ENCODE results near the gene CCDC191.

CCDC191 gene

GRCh38 chr3:114056130-114057010, at the start of gene CCDC191, which contains the start of gene QTRT2:
Gene CCDC191 (minus strand): TSS chr3:114056526. CDS start chr3:114056466, 60 bp downstream.
Gene QTRT2 (plus strand): TSS chr3:114056737. CDS start chr3:114065258, 8,521 bp downstream.
- peak; percentile 98 for DNase-seq (ENCODE audit: low read depth in 2 of 2)

- no peak for DNase-seq (ENCODE audit: low read depth in 2 of 2)
Observed at GRCh38 chr3:114104414-114104813, 48.1 kb upstream of the CCDC191 start.

GRCh38 chr3:114103858-114104257, 47.5 kb upstream of the CCDC191 start:
- DNase-seq (ENCODE audit: low read depth in 2 of 2): no peak

DNA sequence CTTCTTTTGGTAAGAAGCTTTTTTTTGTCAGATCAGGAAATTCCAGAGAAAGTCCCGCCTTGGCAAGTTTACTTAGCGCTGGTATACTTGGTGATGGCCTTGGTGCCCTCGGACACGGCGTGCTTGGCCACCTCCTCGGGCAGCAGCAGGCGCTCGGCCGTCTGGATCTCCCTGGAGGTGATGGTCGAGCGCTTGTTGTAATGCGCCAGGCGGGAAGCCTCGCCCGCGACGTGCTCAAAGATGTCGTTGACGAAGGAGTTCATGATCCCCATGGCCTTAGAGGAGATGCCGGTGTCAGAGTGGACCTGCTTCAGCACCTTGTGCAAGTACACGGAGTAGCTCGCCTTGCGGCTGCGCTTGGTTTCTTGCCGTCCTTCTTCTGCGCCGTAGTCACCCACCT, 46.9 kb upstream of the CCDC191 start:
- DNase-seq (ENCODE audit: low read depth in 2 of 2): no peak

DNA sequence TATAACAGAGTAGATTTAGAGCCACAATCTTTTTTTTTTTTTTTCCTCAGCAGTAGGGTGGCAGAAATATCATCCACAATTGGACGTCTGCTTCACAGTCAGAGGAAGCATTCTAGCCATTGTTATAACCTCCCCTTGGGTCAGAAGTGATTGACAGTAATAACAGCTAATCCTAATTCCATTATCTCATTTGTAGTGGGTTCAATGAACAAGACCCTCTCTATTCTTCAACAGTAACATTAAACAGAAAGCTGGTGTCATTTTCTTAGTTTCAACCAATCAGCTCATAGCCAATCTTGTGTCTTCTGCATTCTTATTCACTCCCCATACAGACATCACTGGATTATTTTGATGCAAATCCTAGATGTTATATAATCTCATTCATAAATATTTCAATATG, 44.8 kb upstream of the CCDC191 start:
- no peak for DNase-seq (ENCODE audit: low read depth in 2 of 2)

DNA sequence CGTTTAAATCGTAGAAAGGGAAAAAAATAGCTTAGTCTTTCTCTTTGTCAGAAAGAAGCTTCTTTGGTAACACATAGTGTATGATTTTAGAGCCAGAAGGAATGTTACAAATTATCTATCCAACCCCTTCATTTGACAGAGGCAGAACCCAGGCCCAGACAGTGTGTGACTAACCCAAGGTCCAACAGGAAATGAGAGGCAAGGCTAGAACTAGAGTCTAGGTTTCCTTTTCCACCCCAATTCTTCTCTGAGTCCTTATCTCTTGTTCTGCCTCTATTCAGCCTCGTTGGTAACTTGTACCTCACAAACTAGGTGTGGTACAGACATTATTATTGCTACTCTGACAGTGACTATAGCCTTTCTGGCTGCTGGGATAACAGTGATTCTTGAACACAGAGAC, 39.5 kb upstream of the CCDC191 start:
- DNase-seq (ENCODE audit: low read depth in 2 of 2): no peak

DNA sequence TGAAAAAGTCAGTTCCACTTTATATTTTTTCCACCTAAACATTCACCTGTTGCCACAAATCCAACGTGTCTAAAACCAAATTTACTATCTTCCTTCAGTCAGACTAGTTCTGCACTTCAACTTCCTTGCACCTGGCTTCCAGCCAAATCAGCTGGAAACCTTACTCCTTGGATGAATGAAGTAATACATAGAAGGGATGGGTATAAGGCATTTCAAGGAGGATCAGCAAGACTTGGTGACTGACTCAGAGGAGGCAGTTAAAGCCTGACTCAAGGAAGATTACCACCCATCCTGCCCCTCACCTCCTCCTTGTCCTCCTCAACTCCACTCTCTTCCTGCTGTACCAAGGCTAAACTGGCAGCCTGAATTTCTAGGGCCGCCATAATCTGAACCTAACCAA, 37.3 kb upstream of the CCDC191 start:
- DNase-seq (ENCODE audit: low read depth in 2 of 2): no peak

GRCh38 chr3:114093016-114093380, 36.7 kb upstream of the CCDC191 start:
- no peak for DNase-seq (ENCODE audit: low read depth in 2 of 2)

GRCh38 chr3:114092151-114093015, 36.1 kb upstream of the CCDC191 start:
- DNase-seq (ENCODE audit: low read depth in 2 of 2): no peak

- DNase-seq (ENCODE audit: low read depth in 2 of 2): no peak
Observed at GRCh38 chr3:114089675-114090074, 33.3 kb upstream of the CCDC191 start.

- no peak for DNase-seq (ENCODE audit: low read depth in 2 of 2)
Observed at GRCh38 chr3:114086356-114086755, 30.0 kb upstream of the CCDC191 start.

DNA sequence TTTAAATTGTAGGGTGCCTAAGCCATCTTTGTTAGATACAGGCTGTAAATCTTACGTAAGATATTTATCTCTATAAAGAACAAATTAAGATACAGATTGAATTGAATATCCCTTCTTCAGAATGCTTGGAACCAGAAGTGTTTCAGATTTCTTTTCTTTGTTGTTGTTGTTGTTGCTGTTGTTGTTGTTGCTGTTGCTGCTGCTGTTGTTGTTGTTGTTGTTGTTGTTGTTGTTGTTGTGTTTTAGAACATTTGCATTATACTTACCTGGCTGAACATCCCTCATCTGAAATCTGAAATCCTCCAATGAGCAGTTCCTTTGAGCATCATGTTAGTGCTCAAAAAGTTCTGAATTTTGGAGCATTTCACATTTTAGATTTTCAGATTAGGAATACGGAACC, 26.8 kb upstream of the CCDC191 start:
- DNase-seq (ENCODE audit: low read depth in 2 of 2): no peak

- no peak for DNase-seq (ENCODE audit: low read depth in 2 of 2)
Observed at GRCh38 chr3:114081037-114081436, 24.7 kb upstream of the CCDC191 start.

DNA sequence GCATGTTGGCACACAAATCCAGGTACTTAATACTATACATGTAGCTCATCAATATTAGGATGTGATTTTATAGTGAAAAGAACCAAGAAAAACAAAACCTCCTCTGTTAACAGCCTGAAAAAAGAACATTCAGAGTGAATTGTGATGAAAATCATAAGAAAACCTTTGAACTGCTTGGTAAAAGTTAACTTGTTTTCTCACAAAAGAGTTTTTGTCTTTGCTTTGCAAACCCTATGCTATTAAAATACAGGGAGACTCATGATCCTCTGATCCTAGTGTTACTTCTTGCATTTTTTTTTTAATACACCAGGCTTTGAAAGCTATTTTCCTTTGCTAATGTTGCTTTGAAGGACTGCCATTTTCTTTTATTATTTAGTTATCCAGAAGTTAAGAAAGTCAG, 23.9 kb upstream of the CCDC191 start:
- DNase-seq (ENCODE audit: low read depth in 2 of 2): no peak

DNA sequence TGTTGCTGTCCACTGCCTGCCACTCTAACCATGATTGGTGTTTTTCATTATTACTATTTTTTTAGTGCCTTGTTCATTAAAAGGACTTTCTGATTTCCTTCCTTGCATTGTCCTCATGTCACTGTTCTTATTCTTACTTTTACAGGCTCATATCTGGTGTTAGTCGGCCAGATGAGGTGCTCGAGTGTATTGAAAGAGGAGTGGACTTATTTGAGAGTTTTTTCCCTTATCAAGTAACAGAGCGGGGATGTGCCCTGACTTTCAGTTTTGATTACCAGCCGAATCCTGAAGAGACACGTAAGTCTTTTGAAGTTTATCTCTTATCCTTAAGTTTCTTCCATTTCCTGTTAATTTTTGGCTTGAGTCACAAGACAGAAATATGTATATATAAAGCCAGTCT, 23.4 kb upstream of the CCDC191 start:
- no peak for DNase-seq (ENCODE audit: low read depth in 2 of 2)

- DNase-seq (ENCODE audit: low read depth in 2 of 2): no peak
Observed at GRCh38 chr3:114078126-114078525, 21.8 kb upstream of the CCDC191 start.

- no peak for DNase-seq (ENCODE audit: low read depth in 2 of 2)
Observed at GRCh38 chr3:114076711-114077110, 20.4 kb upstream of the CCDC191 start.

DNA sequence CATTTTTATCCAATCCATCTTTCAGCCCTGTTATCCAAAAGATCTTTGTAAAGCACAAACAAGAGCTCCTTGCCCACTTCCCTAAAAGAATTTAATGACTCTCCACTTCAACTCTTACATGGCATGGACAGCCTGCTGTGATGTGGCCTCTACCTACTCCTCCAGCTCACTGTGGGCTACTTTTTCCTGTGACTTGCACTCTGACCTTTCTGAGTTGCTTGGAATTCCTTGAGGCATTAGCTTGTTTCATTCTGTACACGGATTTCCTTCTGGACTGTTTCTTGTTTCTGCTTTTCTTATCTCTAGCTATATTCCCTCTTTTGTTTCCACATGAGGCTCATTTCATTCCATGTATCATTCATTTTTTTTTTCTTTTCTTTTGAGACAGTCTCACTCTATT, 15.5 kb upstream of the CCDC191 start:
- DNase-seq (ENCODE audit: low read depth in 2 of 2): no peak

DNA sequence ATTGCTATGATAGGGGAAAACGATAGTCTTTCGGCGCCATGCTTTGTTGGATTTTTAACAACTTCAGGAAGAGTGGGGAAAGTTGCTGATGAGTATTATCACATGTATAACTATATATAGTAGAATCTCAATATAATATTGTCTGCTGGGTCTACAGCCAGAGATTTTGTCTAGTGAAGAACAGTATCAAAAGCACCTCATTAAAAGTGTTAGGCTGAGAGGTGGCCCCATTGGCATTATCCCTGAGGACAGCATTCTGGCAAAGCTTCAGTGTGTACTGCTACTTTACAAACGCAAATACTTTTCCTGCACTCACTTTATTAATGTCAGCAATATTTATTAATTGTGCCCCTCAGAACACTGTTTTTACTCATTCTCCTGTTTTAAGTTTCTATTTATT, 12.0 kb upstream of the CCDC191 start:
- DNase-seq (ENCODE audit: low read depth in 2 of 2): no peak

GRCh38 chr3:114067804-114068203, 11.5 kb upstream of the CCDC191 start:
- DNase-seq (ENCODE audit: low read depth in 2 of 2): no peak

DNA sequence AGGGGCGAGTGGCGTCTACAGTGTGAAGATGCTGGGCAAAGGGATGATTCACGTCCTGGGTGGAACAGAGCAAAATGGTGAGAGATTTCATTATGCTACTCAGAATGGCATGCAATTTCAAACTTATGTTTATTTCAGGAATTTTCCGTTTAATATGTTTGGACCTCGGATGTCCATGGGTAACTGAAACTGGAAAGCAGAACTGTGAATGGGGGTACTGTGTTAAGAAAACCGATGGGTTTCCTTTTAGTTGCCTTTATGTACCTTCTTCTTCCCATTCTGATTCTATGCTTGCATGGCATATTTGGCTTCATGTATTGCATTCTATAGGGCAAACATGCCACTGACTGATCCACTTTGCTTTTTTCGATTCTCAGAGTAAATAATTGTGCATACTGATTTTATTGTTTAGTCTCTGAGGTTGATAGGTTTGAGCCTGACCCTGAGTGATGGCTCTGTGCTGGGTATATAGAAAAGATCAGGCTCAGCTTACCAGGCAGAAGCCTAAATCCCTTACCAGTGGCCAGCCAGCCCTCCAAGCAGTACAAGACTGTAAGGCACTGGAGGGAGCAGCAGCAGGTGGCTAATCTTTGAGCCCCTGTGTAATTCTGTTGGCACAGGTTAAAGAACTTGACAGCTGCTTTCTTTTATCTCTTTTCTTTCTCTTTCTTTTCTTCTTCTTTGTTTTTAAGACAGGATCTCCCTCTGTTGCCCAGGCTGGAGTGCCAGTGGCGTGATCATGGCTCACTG, 4.8 kb upstream of the CCDC191 start:
- DNase-seq (ENCODE audit: low read depth in 2 of 2): no peak

DNA sequence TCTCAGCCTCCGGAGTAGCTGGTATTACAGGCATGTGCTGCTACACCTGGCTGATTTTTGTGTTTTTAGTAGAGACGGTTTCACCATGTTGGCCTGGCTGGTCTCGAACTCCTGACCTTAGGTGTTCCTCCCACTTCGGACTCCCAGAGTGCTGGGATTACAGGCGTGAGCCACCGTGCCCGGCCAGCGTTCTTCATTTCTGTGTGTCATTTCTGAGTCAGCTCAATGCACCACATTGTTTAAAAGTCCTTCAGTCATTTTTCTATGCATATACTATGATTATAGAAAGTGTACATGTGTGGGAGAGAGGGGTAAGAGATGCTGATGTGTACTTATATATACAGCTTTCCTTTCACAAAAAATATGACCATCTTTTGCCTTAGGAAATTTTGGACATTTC, 2.3 kb upstream of the CCDC191 start:
- DNase-seq (ENCODE audit: low read depth in 2 of 2): no peak

Measured in stimulated activated CD4-positive, alpha-beta T cell treated with anti-CD3 and anti-CD28 coated beads, Interleukin-15, amount 100 ng/mL, for 48 hours (primary cell).